Activated CD8-positive, alpha-beta T cell treated with anti-CD3 and anti-CD28 coated beads for 36 hours (primary cell): Measurements from ENCODE around the gene SLC47A2. TPM values are rescaled to one million over a fixed set of nuclear protein-coding genes. Genes with fewer than 3 reads are reported as not detected.

Source experiments
- ATAC-seq: fragments of 200-7000 bp; cut with Tn5 transposase; one replicate; pipeline ENCODE4 v1.10.0; 2021; ENCODE audit warnings: mild to moderate bottlenecking, moderate library complexity
- CTCF ChIA-PET: fragments of 350-600 bp; sonication (Branson Sonifier 250); formaldehyde crosslinking; loops from one replicate; lab custom pipeline; 2021; ENCODE audit warnings: antibody characterized with exemption; lab: Charles Lee
- POLR2A ChIA-PET: fragments of 350-600 bp; sonication (Branson Sonifier 250); formaldehyde crosslinking; loops from one replicate; lab custom pipeline; 2021; ENCODE audit warnings: antibody characterized with exemption; lab: Charles Lee
- DNase-seq: peaks from one replicate; pipeline ENCODE4 v3.0.0-alpha.2; 2020
- H3K27ac Mint-ChIP-seq: one replicate; pipeline ENCODE4 v1.8.0; 2021; ENCODE audit warnings: mild to moderate bottlenecking, mixed read lengths
- H3K27me3 Mint-ChIP-seq: one replicate; pipeline ENCODE4 v1.8.0; 2021; ENCODE audit warnings: mixed read lengths
- H3K36me3 Mint-ChIP-seq: one replicate; pipeline ENCODE4 v1.8.0; 2021; ENCODE audit warnings: low read depth, mixed read lengths
- H3K4me1 Mint-ChIP-seq: one replicate; pipeline ENCODE4 v1.8.0; 2021; ENCODE audit warnings: low read depth, mixed read lengths
- H3K4me3 Mint-ChIP-seq: one replicate; pipeline ENCODE4 v1.8.0; 2021; ENCODE audit warnings: mild to moderate bottlenecking, moderate library complexity, mixed read lengths
- H3K9me3 Mint-ChIP-seq: one replicate; pipeline ENCODE4 v1.8.0; 2021; ENCODE audit warnings: mixed read lengths
- CTCF ChIP-seq: fragments of 200-600 bp; IDR thresholded peaks from one replicate; pipeline ENCODE4 v1.8.0; 2022; ENCODE audit warnings: antibody characterized with exemption, mild to moderate bottlenecking
- intact Hi-C: fragments of 100-400 bp; cut with micrococcal nuclease; formaldehyde crosslinking; loops from one replicate; pipeline ENCODE4 v1.10.0; 2022
- total RNA-seq, 2 experiments: library from RNA; stranded (reverse); gene quantifications; one replicate each; pipeline ENCODE4 v1.2.3, GENCODE V29; 2021

The SLC47A2 gene
- total RNA-seq, 2 experiments from 2014 or later: not detected

DNA sequence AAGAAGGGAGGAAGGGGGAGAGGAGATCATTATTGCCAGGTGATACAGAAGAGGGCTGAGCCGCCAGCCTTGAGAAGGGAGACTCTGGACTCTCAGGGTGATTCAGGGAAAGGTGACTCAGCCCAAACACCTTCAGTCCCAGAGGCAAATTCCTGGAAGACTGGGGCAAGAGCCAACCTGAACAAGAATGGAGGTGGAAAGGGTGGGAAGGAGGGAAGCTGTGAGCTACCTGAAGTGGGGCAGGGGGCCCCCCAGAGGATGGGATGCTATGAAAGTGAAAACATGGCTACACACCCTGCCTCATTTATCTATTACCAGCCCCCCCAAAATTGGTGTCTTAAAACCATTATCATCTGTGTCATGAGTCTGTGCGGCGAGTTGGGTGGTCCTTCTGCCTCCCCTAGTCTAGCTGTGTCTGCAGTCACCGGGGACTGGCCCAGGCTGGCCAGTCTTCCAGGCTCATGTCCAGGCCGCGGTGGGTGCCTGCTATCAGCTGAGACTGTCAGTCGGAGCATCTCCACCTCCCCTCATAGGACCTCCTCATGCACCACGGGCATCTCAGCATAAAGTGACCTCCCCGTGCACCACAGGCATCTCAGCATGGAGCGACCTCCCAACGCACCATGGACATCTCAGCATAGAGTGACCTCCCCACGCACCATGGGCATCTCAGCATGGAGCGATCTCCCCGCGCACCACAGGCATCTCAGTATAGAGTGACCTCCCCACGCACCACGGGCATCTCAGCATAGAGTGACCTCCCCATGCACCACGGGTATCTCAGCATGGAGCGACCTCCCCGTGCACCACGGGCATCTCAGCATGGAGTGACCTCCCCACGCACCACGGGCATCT lies 3.2 kb upstream of the SLC47A2 start:
- DNase-seq (no peak), ATAC-seq (no peak)
- Mint-ChIP-seq H3K9me3 (no peaks in the 10 kb centered on the region), H3K4me3 (no peak overlapping the region), H3K27me3 (no peaks in the 10 kb centered on the region), H3K27ac (no peak overlapping the region), H3K4me1 (peaks cover 7% of the 10 kb centered on the region), H3K36me3 (no peaks in the 10 kb centered on the region)
- ChIA-PET CTCF (interaction anchor here (1.1 to 1.6 kb wide), 2 partner anchors 8 to 206 kb away, joined by 3 to 6 read pairs; no protein-coding TSS in a partner anchor), POLR2A (no interaction called here)
- intact Hi-C loops: no loop called here
- TF ChIP-seq CTCF: no peak

- H3K4me3 Mint-ChIP-seq: no peak overlapping the region
- no peak for TF ChIP-seq CTCF
- H3K27me3 Mint-ChIP-seq: no peaks in the 10 kb centered on the region
- no peak for ATAC-seq
- ChIA-PET POLR2A (no interaction called here), CTCF (interaction anchor here (1.0 to 1.6 kb wide), 3 partner anchors 9 to 205 kb away, joined by 3 to 6 read pairs (median 3); no protein-coding TSS in a partner anchor)
- H3K36me3 Mint-ChIP-seq: no peaks in the 10 kb centered on the region
- no peaks in the 10 kb centered on the region for H3K9me3 Mint-ChIP-seq
- intact Hi-C loops: no loop called here
- DNase-seq: no peak
- no peak overlapping the region for H3K27ac Mint-ChIP-seq
- H3K4me1 Mint-ChIP-seq: peaks cover under 1% of the 10 kb centered on the region
These were observed 2.4 kb upstream of the SLC47A2 start for GRCh38 chr17:19718613-19719354.

DNA sequence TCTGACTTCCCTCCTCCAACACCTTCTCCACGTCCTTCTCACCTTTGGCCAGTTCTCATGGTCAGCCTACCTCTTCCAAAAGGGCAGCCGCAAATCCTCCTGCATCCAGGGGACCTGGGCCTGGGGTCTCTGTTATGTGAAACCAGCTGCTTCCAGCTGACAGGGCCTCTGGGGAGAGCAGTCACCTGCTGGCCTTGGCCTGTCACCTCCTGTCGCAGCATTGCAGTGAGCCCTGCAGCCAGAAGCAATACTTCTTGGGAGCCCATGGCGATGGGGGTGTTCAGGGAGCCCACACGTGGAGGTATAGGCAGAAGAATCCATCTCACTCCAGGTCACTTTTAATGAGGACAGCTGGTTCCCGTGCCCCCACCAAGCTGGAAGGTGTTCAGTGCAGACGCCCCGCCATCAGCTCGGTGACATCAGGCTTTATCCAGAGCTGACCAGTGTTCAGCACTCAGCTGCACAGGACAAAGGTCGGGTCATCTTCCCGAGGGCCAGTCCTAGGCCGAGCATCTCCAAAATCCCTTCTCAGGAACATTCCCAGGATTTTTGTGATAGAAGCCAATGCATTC lies 1.7 kb upstream of the SLC47A2 start:
- Mint-ChIP-seq H3K4me1 (no peaks in the 10 kb centered on the region), H3K27ac (no peak overlapping the region), H3K27me3 (no peaks in the 10 kb centered on the region), H3K9me3 (no peaks in the 10 kb centered on the region), H3K36me3 (no peaks in the 10 kb centered on the region), H3K4me3 (no peak overlapping the region)
- TF ChIP-seq CTCF: no peak
- no peak for DNase-seq
- POLR2A ChIA-PET: no interaction called here
- intact Hi-C loops: no loop called here
- no peak for ATAC-seq
- CTCF ChIA-PET: interaction anchor here (1.0 to 1.6 kb wide), 3 partner anchors 10 to 205 kb away, joined by 3 to 6 read pairs (median 3); no protein-coding TSS in a partner anchor

DNA sequence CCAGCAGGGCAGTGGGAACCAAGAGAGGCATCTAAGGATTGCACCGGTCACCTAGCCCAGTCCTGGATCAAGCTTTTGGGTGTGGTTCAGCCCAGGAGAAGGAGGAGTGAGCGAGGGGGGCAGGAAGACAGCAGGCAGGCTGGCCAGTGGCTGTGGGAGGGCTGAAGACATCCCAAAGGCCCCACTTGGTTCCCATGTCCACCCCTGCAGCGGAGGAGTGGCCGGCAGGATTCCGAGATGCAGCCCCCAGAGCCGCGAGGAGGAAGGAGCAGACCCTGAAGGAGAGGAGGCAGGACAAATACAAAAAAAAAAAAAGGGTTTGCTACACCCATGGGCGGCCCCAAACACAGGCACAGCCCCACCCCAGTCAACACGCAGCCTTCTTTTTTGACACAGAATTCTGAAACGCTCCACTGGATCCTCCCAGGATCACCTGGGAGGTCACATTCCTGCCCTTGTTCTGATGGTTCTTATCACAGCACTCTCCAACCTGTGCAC lies 1.1 kb upstream of the SLC47A2 start:
- CTCF ChIA-PET: interaction anchor here (1.6 kb wide), 1 partner anchor 10 kb away, joined by 3 read pairs; no protein-coding TSS in a partner anchor
- intact Hi-C loops: no loop called here
- no peak overlapping the region for H3K4me3 Mint-ChIP-seq
- no peak for TF ChIP-seq CTCF
- POLR2A ChIA-PET: no interaction called here
- no peak overlapping the region for H3K27ac Mint-ChIP-seq
- no peaks in the 10 kb centered on the region for H3K4me1 Mint-ChIP-seq
- no peaks in the 10 kb centered on the region for H3K27me3 Mint-ChIP-seq
- no peak for ATAC-seq
- DNase-seq: no peak
- no peaks in the 10 kb centered on the region for H3K36me3 Mint-ChIP-seq
- no peaks in the 10 kb centered on the region for H3K9me3 Mint-ChIP-seq
